ENCODE data around the gene OTX2. TPM values are rescaled to one million over a fixed set of nuclear protein-coding genes. Genes with fewer than 3 reads are reported as not detected.

OTX2 gene
- total RNA-seq, 6 experiments from 2014 or later: not detected

DNA sequence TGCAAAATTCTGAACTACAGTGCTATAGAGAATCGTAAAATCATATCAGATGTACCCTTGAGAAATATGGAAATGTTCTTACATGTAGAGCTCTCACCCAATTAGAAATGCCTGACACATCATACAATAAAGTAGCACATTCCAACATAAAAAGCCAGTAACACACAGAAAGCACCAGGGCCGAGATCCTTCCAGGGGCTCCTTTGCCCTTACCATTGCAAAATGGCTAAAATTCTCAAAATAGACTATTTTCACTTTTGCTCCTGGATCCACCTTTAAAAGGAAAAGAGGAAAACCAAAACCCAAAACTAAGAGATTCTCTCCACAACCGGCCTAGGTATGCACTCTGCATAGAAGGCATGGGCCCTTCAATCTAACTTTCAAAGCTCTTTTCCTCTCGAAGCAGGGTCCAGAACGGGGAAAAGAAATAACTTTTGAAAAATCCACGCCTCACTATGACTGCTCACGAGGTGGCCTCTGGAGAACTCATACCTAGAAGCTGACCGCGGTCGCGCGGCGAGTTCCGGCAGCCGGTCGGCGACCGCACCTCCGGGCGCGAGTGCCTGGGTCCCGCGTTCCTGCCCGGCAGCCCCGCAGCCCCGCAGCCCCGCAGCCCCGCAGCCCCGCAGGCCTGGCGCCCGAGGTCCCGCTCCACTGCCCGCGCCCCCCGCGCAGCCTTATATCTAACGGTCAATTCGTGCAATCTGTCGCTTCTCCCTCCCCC, 2.7 kb downstream of the OTX2 start:
- Mint-ChIP-seq H3K4me1 (ENCODE audit: low read depth) (no peaks in the 10 kb centered on the region), H3K27me3 (ENCODE audit: insufficient read depth) (peaks cover 49% of the 10 kb centered on the region), H3K27ac (no peak overlapping the region), H3K9me3 (peaks cover 15% of the 10 kb centered on the region), H3K4me3 (no peak overlapping the region), H3K36me3 (ENCODE audit: low read depth) (peaks cover 7% of the 10 kb centered on the region)
- no peak for DNase-seq
- TF ChIP-seq, protein P1, sequence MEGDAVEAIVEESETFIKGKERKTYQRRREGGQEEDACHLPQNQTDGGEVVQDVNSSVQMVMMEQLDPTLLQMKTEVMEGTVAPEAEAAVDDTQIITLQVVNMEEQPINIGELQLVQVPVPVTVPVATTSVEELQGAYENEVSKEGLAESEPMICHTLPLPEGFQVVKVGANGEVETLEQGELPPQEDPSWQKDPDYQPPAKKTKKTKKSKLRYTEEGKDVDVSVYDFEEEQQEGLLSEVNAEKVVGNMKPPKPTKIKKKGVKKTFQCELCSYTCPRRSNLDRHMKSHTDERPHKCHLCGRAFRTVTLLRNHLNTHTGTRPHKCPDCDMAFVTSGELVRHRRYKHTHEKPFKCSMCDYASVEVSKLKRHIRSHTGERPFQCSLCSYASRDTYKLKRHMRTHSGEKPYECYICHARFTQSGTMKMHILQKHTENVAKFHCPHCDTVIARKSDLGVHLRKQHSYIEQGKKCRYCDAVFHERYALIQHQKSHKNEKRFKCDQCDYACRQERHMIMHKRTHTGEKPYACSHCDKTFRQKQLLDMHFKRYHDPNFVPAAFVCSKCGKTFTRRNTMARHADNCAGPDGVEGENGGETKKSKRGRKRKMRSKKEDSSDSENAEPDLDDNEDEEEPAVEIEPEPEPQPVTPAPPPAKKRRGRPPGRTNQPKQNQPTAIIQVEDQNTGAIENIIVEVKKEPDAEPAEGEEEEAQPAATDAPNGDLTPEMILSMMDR (IDR thresholded peaks at IDR 0.05): no peak

DNA sequence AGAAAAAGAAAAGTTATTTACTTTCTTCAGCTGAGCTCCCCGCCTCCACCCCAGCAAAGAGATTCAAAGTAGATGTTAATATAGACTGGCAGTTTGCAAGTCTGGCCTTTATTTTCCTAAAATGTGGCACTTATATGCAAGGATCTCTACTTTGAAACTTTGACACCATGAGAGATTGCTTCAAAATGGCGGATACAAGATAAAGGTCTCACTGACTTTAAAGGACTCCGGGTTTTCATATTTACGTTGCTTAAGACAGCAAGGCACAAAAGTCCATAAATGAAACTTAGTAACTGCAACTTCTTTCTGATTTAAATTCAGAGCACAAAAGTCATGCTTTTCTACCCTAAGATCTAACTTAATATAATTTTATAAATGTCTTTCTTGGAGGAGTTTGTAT, 3.5 kb downstream of the OTX2 start:
- no peak overlapping the region; the same call in 1 of the 2 replicates for H3K4me3 Mint-ChIP-seq
- TF ChIP-seq, protein P1 (IDR thresholded peaks at IDR 0.05): no peak
- H3K9me3 Mint-ChIP-seq: peaks cover 15% of the 10 kb centered on the region
- no peak overlapping the region for H3K27ac Mint-ChIP-seq
- no peak for DNase-seq
- H3K27me3 Mint-ChIP-seq (ENCODE audit: insufficient read depth): peaks cover 45% of the 10 kb centered on the region
- no peaks in the 10 kb centered on the region for H3K4me1 Mint-ChIP-seq (ENCODE audit: low read depth)
- H3K36me3 Mint-ChIP-seq (ENCODE audit: low read depth): peaks cover 7% of the 10 kb centered on the region

DNA sequence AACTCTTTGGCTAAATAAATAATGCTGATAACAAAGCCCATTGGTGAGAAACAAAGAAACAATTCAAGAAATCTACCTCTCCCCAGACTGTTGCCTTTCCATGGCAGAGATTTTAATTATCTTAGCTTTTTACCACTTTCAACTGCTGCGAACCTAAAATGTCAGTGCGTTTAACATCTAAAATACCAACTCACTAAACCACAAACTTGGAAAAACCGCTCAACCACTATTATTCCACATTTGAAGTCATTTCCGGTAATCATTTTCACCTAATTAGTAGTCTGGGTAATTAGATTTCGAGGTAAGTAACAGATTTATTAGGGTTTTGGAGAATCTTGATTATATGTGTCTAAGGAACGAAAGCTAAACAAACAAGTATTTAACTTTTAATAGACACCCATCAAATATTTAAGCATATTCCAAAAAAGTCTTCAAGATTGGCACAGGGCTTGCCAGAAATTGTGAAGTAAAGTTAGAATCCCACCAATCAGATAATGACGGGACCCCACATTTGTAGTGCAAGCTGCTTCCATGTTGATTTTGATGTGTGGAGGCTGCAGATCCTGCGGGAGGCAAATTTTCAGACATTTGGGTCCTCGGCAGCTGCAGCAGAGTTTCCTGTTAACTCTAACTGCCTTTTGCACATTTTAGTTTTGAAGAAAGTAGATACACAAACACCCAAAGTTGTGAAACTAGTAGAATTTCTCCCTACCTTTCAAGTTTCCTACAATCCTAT, 4.1 kb downstream of the OTX2 start:
- TF ChIP-seq, protein P1 (IDR thresholded peaks at IDR 0.05): no peak
- Mint-ChIP-seq H3K27me3 (ENCODE audit: insufficient read depth) (peaks cover 44% of the 10 kb centered on the region), H3K9me3 (peaks cover 15% of the 10 kb centered on the region), H3K27ac (no peak overlapping the region), H3K4me1 (ENCODE audit: low read depth) (no peaks in the 10 kb centered on the region), H3K36me3 (ENCODE audit: low read depth) (peaks cover 7% of the 10 kb centered on the region), H3K4me3 (no peak overlapping the region; the same call in 1 of the 2 replicates)
- DNase-seq: no peak

DNA sequence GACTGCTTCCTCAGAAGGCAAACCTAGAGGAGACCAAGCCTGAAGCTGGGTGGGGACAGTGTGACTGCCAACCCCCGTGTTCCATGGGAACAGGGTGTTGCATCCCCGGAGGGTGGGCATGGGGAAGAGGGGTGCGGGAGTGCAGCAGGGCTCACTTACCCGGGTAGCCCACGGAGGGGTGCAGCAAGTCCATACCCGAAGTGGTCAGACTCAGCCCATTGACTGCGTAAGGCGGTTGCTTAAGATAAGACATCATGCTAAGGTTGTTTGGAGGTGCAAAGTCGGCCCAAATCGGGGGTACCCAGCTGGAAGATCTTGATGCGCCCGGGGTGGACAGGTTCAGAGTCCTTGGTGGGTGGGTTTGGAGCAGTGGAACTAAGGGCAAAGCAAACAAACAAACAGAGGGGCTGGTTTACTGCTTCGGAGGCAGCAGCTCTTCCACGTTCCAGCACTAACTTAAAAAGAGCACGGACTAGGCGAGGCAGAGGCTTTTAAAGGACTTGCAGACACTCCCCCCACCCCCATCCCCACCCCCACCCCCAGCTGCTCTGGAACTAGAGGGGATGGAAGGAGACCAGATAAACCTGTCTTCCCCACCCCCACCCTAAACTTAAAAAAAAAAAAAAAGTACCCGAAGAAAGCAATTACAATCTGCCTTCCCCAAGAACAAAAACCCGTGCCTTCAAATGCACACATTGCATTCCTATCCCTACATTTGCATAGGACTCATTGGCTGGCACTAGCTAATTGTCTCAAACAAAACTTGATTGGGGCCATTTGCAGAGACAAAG, 4.9 kb downstream of the OTX2 start:
- H3K4me3 Mint-ChIP-seq: no peak overlapping the region

More for the DNA sequence above, 4.9 kb downstream of the OTX2 start:
- peaks cover 7% of the 10 kb centered on the region for H3K36me3 Mint-ChIP-seq (ENCODE audit: low read depth)
- H3K9me3 Mint-ChIP-seq: peaks cover 15% of the 10 kb centered on the region
- DNase-seq: no peak
- H3K27me3 Mint-ChIP-seq (ENCODE audit: insufficient read depth): peaks cover 38% of the 10 kb centered on the region
- no peaks in the 10 kb centered on the region for H3K4me1 Mint-ChIP-seq (ENCODE audit: low read depth)
- TF ChIP-seq, protein P1 (IDR thresholded peaks at IDR 0.05): no peak
- H3K27ac Mint-ChIP-seq: no peak overlapping the region

All from HFFc6 (cell line).